H9 (cell line): ENCODE data around the gene BAG5. TPM values are rescaled to one million over a fixed set of nuclear protein-coding genes. Genes with fewer than 3 reads are reported as not detected.
A peak's percentile ranks its signal among the peaks of the same experiment; 100 is the strongest.

Experiments
- DNase-seq: peaks from one replicate; pipeline ENCODE4 v3.0.0-alpha.2; 2017
- H2AFZ ChIP-seq: one replicate; pipeline ENCODE4 v1.6.1; 2013; ENCODE audit warnings: mild to moderate bottlenecking, low read length, control low read depth, moderate library complexity
- H2AK5ac ChIP-seq: 2 replicates; pipeline ENCODE4 v1.6.1; 2013; ENCODE audit warnings: low read length, control low read depth, mixed read lengths; ENCODE audit not compliant: insufficient read length
- H2BK120ac ChIP-seq: one replicate; pipeline ENCODE4 v1.6.1; 2013; ENCODE audit warnings: low read depth, mild to moderate bottlenecking, low read length, control low read depth, inconsistent platforms; ENCODE audit not compliant: poor library complexity, severe bottlenecking
- H2BK12ac ChIP-seq: 2 replicates; pipeline ENCODE4 v1.6.1; 2013; ENCODE audit warnings: low read length, control low read depth, mixed read lengths, low read depth; ENCODE audit not compliant: insufficient read length
- H2BK15ac ChIP-seq: 2 replicates; pipeline ENCODE4 v1.6.1; 2013; ENCODE audit warnings: low read depth, low read length, control low read depth
- H2BK20ac ChIP-seq: one replicate; pipeline ENCODE4 v1.6.1; 2013; ENCODE audit warnings: low read depth, mild to moderate bottlenecking, low read length, control low read depth, inconsistent platforms; ENCODE audit not compliant: poor library complexity, severe bottlenecking
- H2BK5ac ChIP-seq: 2 replicates; pipeline ENCODE4 v1.6.1; 2013; ENCODE audit warnings: low read length, control low read depth, mixed read lengths; ENCODE audit not compliant: insufficient read length
- H3K14ac ChIP-seq: 2 replicates; pipeline ENCODE4 v1.6.1; 2013; ENCODE audit warnings: low read length, control low read depth; ENCODE audit not compliant: insufficient read depth
- H3K18ac ChIP-seq: 2 replicates; pipeline ENCODE4 v1.6.1; 2013; ENCODE audit warnings: low read depth, mild to moderate bottlenecking, mixed read lengths, low read length, control low read depth; ENCODE audit not compliant: insufficient read length
- H3K23ac ChIP-seq: 2 replicates; pipeline ENCODE4 v1.6.1; 2013; ENCODE audit warnings: low read length, control low read depth, mixed read lengths, low read depth; ENCODE audit not compliant: insufficient read length
- H3K23me2 ChIP-seq: 2 replicates; pipeline ENCODE4 v1.6.1; 2013; ENCODE audit warnings: low read depth, mild to moderate bottlenecking, mixed read lengths, low read length, control low read depth; ENCODE audit not compliant: insufficient read length, poor library complexity, severe bottlenecking
- H3K27ac ChIP-seq: 2 replicates; pipeline ENCODE4 v1.5.1; 2013; ENCODE audit warnings: low read length, control low read depth, mixed read lengths, low read depth; ENCODE audit not compliant: insufficient read length
- H3K27me3 ChIP-seq: 2 replicates; pipeline ENCODE4 v1.6.1; 2013; ENCODE audit warnings: low read length, control low read depth, inconsistent platforms; ENCODE audit not compliant: insufficient read depth
- H3K4ac ChIP-seq: 2 replicates; pipeline ENCODE4 v1.6.1; 2013; ENCODE audit warnings: low read depth, mild to moderate bottlenecking, control low read depth, inconsistent platforms, low read length, moderate library complexity
- H3K4me1 ChIP-seq: 2 replicates; pipeline ENCODE4 v1.6.1; 2013; ENCODE audit warnings: low read length, control low read depth, inconsistent platforms; ENCODE audit not compliant: insufficient read depth
- H3K4me2 ChIP-seq: 2 replicates; pipeline ENCODE4 v1.6.1; 2013; ENCODE audit warnings: low read length, control low read depth, mixed read lengths; ENCODE audit not compliant: insufficient read length, insufficient read depth
- H3K56ac ChIP-seq: 2 replicates; pipeline ENCODE4 v1.6.1; 2013; ENCODE audit warnings: low read depth, mild to moderate bottlenecking, mixed read lengths, low read length, control low read depth; ENCODE audit not compliant: insufficient read length
- H3K79me1 ChIP-seq: 2 replicates; pipeline ENCODE4 v1.6.1; 2013; ENCODE audit warnings: low read depth, mild to moderate bottlenecking, moderate library complexity, low read length, control low read depth, inconsistent platforms; ENCODE audit not compliant: insufficient read depth, poor library complexity, severe bottlenecking
- H3K79me2 ChIP-seq: 2 replicates; pipeline ENCODE4 v1.6.1; 2013; ENCODE audit warnings: low read length, control low read depth, inconsistent platforms; ENCODE audit not compliant: insufficient read depth
- H3K9ac ChIP-seq: 2 replicates; pipeline ENCODE4 v1.6.1; 2013; ENCODE audit warnings: low read length, control low read depth, mixed read lengths; ENCODE audit not compliant: insufficient read length; ENCODE audit errors: extremely low read depth
- H3K9me3 ChIP-seq: one replicate; pipeline ENCODE4 v1.6.1; 2013; ENCODE audit warnings: low read depth, low read length, inconsistent platforms; ENCODE audit not compliant: control insufficient read depth
- H3T11ph ChIP-seq: one replicate; pipeline ENCODE4 v1.6.1; 2013; ENCODE audit warnings: mild to moderate bottlenecking, low read length, control low read depth, inconsistent platforms
- H4K20me1 ChIP-seq: one replicate; pipeline ENCODE4 v1.6.1; 2013; ENCODE audit not compliant: control insufficient read depth, insufficient read length, insufficient read depth
- H4K5ac ChIP-seq: 2 replicates; pipeline ENCODE4 v1.6.1; 2013; ENCODE audit warnings: low read depth, mild to moderate bottlenecking, mixed read lengths, low read length, control low read depth; ENCODE audit not compliant: insufficient read length
- H4K8ac ChIP-seq: replicated peaks from 2 replicates; pipeline ENCODE4 v1.6.1; 2013; ENCODE audit warnings: low read length, control low read depth, mixed read lengths, low read depth; ENCODE audit not compliant: insufficient read length
- H4K91ac ChIP-seq: 2 replicates; pipeline ENCODE4 v1.6.1; 2013; ENCODE audit warnings: low read depth, mild to moderate bottlenecking, moderate library complexity, mixed read lengths, low read length, control low read depth; ENCODE audit not compliant: insufficient read length
- H3K27ac Mint-ChIP-seq, 3 experiments: 2 replicates in 2 of 3; 3 replicates in 1 of 3; pipeline ENCODE4 v1.8.0; 2020 to 2021; ENCODE audit warnings: mixed read lengths in 3 of 3, mild to moderate bottlenecking in 1 of 3, moderate library complexity in 1 of 3
- H3K27me3 Mint-ChIP-seq: 2 replicates; pipeline ENCODE4 v1.8.0; 2021; ENCODE audit warnings: low read depth, mild to moderate bottlenecking, moderate library complexity, mixed read lengths
- H3K36me3 Mint-ChIP-seq, 3 experiments: 2 replicates in 2 of 3; 3 replicates in 1 of 3; pipeline ENCODE4 v1.8.0; 2020 to 2021; ENCODE audit warnings: low read depth in 3 of 3, mixed read lengths in 3 of 3; ENCODE audit not compliant: insufficient read depth in 1 of 3
- H3K4me1 Mint-ChIP-seq, 2 experiments: 2 replicates each; pipeline ENCODE4 v1.8.0; 2020; ENCODE audit warnings: mixed read lengths in 2 of 2
- H3K4me3 Mint-ChIP-seq, 2 experiments: 2 replicates in 1 of 2; 3 replicates in 1 of 2; pipeline ENCODE4 v1.8.0; 2020 to 2021; ENCODE audit warnings: mild to moderate bottlenecking in 2 of 2, mixed read lengths in 2 of 2, moderate library complexity in 1 of 2
- H3K9me3 Mint-ChIP-seq, 2 experiments: 2 replicates in 1 of 2; 3 replicates in 1 of 2; pipeline ENCODE4 v1.8.0; 2020; ENCODE audit warnings: mild to moderate bottlenecking in 2 of 2, mixed read lengths in 2 of 2, moderate library complexity in 1 of 2
- WGBS: extraction: QIAGEN DNeasy Blood & Tissue Kit; methylation state at CpG from one replicate; pipeline ENCODE4 v1.1.7; 2013; ENCODE audit warnings: missing lambda C conversion rate, low lambda C conversion rate, mixed read lengths; ENCODE audit not compliant: insufficient read length; ENCODE audit errors: extremely low coverage; 5-methylcytosine and 5-hydroxymethylcytosine counted together
- total RNA-seq: library from RNA; stranded (reverse); gene quantifications from 2 replicates; pipeline ENCODE4 v1.2.1, GENCODE V29; 2021
- TF ChIP-seq, protein P1 (sequence below): fragments of 200-600 bp; sonication (generic); conservative IDR thresholded peaks from 3 replicates; pipeline ENCODE4 v1.8.0; 2021; ENCODE audit warnings: antibody characterized with exemption, mild to moderate bottlenecking

The BAG5 gene
- total RNA-seq, 1 experiment from 2014 or later: 38.0 TPM

DNA sequence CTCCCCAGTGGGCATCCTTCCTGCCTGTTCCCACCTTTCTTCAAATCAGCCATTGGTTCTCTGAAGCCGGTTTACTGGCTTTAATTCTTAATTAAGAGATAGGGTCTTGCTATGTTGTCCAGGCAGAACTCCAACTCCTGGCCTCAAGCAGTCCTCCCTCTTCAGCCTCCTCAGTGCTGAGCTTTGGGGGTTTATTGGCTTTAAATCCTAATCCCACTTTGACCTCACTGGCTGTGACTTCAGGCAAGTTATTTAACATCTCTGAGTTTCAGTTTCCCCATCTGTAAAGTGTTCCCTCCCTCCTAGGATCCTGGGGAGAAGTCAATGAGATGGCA, 35.6 kb downstream of the BAG5 start:
- DNase-seq: no peak
- H3K27ac ChIP-seq: no peak overlapping the region
- H3K4me1 Mint-ChIP-seq: peaks cover 18 to 41% of the 10 kb centered on the region in 2 experiments
- H3K18ac ChIP-seq: no peak overlapping the region
- H3T11ph ChIP-seq: no peak overlapping the region
- no peak overlapping the region for H2BK5ac ChIP-seq
- peaks cover 35% of the 10 kb centered on the region for H3K27me3 Mint-ChIP-seq
- no peak overlapping the region for H2AK5ac ChIP-seq
- TF ChIP-seq, protein P1, sequence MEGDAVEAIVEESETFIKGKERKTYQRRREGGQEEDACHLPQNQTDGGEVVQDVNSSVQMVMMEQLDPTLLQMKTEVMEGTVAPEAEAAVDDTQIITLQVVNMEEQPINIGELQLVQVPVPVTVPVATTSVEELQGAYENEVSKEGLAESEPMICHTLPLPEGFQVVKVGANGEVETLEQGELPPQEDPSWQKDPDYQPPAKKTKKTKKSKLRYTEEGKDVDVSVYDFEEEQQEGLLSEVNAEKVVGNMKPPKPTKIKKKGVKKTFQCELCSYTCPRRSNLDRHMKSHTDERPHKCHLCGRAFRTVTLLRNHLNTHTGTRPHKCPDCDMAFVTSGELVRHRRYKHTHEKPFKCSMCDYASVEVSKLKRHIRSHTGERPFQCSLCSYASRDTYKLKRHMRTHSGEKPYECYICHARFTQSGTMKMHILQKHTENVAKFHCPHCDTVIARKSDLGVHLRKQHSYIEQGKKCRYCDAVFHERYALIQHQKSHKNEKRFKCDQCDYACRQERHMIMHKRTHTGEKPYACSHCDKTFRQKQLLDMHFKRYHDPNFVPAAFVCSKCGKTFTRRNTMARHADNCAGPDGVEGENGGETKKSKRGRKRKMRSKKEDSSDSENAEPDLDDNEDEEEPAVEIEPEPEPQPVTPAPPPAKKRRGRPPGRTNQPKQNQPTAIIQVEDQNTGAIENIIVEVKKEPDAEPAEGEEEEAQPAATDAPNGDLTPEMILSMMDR: no peak
- peaks cover 14% of the 10 kb centered on the region for H3K23me2 ChIP-seq
- H3K4ac ChIP-seq: no peak overlapping the region
- no peak overlapping the region for H4K91ac ChIP-seq
- H3K9me3 Mint-ChIP-seq: peaks cover 4 to 5% of the 10 kb centered on the region in 2 experiments; a peak in 4 of 5 replicates
- H4K5ac ChIP-seq: no peak overlapping the region
- peak overlapping the region in 1 of 2 experiments; percentile 62; a peak in 2 of 5 replicates for H3K4me3 Mint-ChIP-seq
- H2BK120ac ChIP-seq: no peak overlapping the region
- H3K14ac ChIP-seq: no peak overlapping the region
- peaks cover 4% of the 10 kb centered on the region for H4K20me1 ChIP-seq
- peaks cover 10% of the 10 kb centered on the region; the same call in 1 of the 2 replicates for H3K79me2 ChIP-seq
- peaks cover 7% of the 10 kb centered on the region; the same call in 1 of the 2 replicates for H3K27me3 ChIP-seq
- H3K79me1 ChIP-seq: peaks cover 13% of the 10 kb centered on the region
- H3K27ac Mint-ChIP-seq: peak overlapping the region in 1 of 3 experiments; percentile 44; a peak in 1 of 7 replicates
- no peak overlapping the region for H4K8ac ChIP-seq
- no peaks in the 10 kb centered on the region for H3K9me3 ChIP-seq
- H3K4me2 ChIP-seq: no peak overlapping the region
- H2BK12ac ChIP-seq: no peak overlapping the region
- no peak overlapping the region for H2BK15ac ChIP-seq
- H2BK20ac ChIP-seq: no peak overlapping the region
- H2AFZ ChIP-seq: no peak overlapping the region
- no CpG with 5 or more reads among the region's 1 CpG for WGBS
- H3K36me3 Mint-ChIP-seq: peaks cover 1 to 8% (median 4%) of the 10 kb centered on the region in 3 experiments; a peak in 5 of 7 replicates
- H3K23ac ChIP-seq: no peak overlapping the region
- no peak overlapping the region for H3K56ac ChIP-seq
- no peaks in the 10 kb centered on the region; the same call in 1 of the 2 replicates for H3K4me1 ChIP-seq
- no peak overlapping the region for H3K9ac ChIP-seq
